GM23338 (cell line): Measurements from ENCODE around the gene ARHGEF17. TPM values are rescaled to one million over a fixed set of nuclear protein-coding genes. Genes with fewer than 3 reads are reported as not detected.

Experiments used
- ATAC-seq: fragments of 200-7000 bp; cut with Tn5 transposase; 3 replicates; pipeline ENCODE4 v1.9.1; 2020
- DNase-seq: peaks from one replicate; pipeline ENCODE4 v3.0.0-alpha.2; 2015; ENCODE audit warnings: low spot score
- H2AFZ ChIP-seq: fragments of 200-600 bp; sonication (generic); 2 replicates; pipeline ENCODE4 v1.8.0; 2016; ENCODE audit warnings: antibody characterized with exemption, mild to moderate bottlenecking, moderate library complexity
- H3F3A ChIP-seq: fragments of 200-600 bp; sonication (generic); replicated peaks from 2 replicates; pipeline ENCODE4 v1.8.0; 2017; ENCODE audit warnings: antibody characterized with exemption, mixed run types, low read depth
- H3K27ac ChIP-seq: fragments of 200-600 bp; sonication (generic); 2 replicates; pipeline ENCODE4 v1.6.1; 2016; ENCODE audit warnings: low read depth
- H3K27me3 ChIP-seq: fragments of 200-600 bp; sonication (generic); 2 replicates; pipeline ENCODE4 v1.8.0; 2016; ENCODE audit warnings: mild to moderate bottlenecking, mixed run types, moderate library complexity; ENCODE audit not compliant: insufficient read depth
- H3K36me3 ChIP-seq: fragments of 200-600 bp; sonication (generic); 2 replicates; pipeline ENCODE4 v1.8.0; 2016; ENCODE audit warnings: mild to moderate bottlenecking; ENCODE audit not compliant: insufficient read depth
- H3K4me1 ChIP-seq: fragments of 200-600 bp; sonication (generic); 2 replicates; pipeline ENCODE4 v1.8.0; 2016; ENCODE audit warnings: mild to moderate bottlenecking, moderate library complexity; ENCODE audit not compliant: insufficient read depth
- H3K4me2 ChIP-seq: fragments of 200-600 bp; sonication (generic); 2 replicates; pipeline ENCODE4 v1.7.1; 2017; ENCODE audit warnings: mixed run types
- H3K4me3 ChIP-seq: fragments of 200-600 bp; sonication (generic); 2 replicates; pipeline ENCODE4 v1.6.1; 2016; ENCODE audit warnings: mixed run types
- H3K79me2 ChIP-seq: fragments of 200-600 bp; sonication (generic); replicated peaks from 2 replicates; pipeline ENCODE4 v1.8.0; 2017; ENCODE audit warnings: mild to moderate bottlenecking; ENCODE audit not compliant: insufficient read depth
- H3K9me2 ChIP-seq: fragments of 200-600 bp; sonication (generic); 2 replicates; pipeline ENCODE4 v1.8.0; 2017; ENCODE audit not compliant: insufficient read depth
- H4K20me1 ChIP-seq: fragments of 200-600 bp; sonication (generic); replicated peaks from 2 replicates; pipeline ENCODE4 v1.8.0; 2017; ENCODE audit warnings: mild to moderate bottlenecking; ENCODE audit not compliant: insufficient read depth
- H3K27ac Mint-ChIP-seq: 2 replicates; pipeline ENCODE4 v1.8.0; 2020; ENCODE audit warnings: inconsistent platforms, mild to moderate bottlenecking, moderate library complexity, mixed read lengths
- H3K27me3 Mint-ChIP-seq: 3 replicates; pipeline ENCODE4 v1.8.0; 2022; ENCODE audit warnings: low read depth, mild to moderate bottlenecking, moderate library complexity, mixed read lengths, inconsistent platforms; ENCODE audit not compliant: insufficient read depth, poor library complexity
- H3K36me3 Mint-ChIP-seq: 3 replicates; pipeline ENCODE4 v1.8.0; 2021; ENCODE audit warnings: low read depth, mild to moderate bottlenecking, inconsistent platforms, moderate library complexity, mixed read lengths
- H3K4me1 Mint-ChIP-seq: 3 replicates; pipeline ENCODE4 v1.8.0; 2020; ENCODE audit warnings: mild to moderate bottlenecking, inconsistent platforms, mixed read lengths
- H3K4me3 Mint-ChIP-seq: 3 replicates; pipeline ENCODE4 v1.8.0; 2021; ENCODE audit warnings: moderate library complexity, mild to moderate bottlenecking, inconsistent platforms, mixed read lengths
- H3K9me3 Mint-ChIP-seq: 3 replicates; pipeline ENCODE4 v1.8.0; 2020; ENCODE audit warnings: moderate library complexity, mild to moderate bottlenecking, inconsistent platforms, mixed read lengths
- EZH2phosphoT487 ChIP-seq: fragments of 200-600 bp; sonication (generic); IDR thresholded peaks from one replicate; pipeline ENCODE4 v1.8.1; 2018; ENCODE audit warnings: antibody characterized with exemption; ENCODE audit not compliant: unreplicated experiment
- POLR2AphosphoS5 ChIP-seq: IDR thresholded peaks from 2 replicates; pipeline ENCODE4 v1.6.1; 2016; ENCODE audit warnings: antibody characterized with exemption, low read depth
- REST ChIP-seq: IDR thresholded peaks from one replicate; pipeline ENCODE4 v1.6.1; 2018; ENCODE audit warnings: antibody characterized with exemption; ENCODE audit not compliant: unreplicated experiment
- STAT1 ChIP-seq: IDR thresholded peaks from one replicate; pipeline ENCODE4 v1.6.1; 2016; ENCODE audit warnings: antibody characterized with exemption; ENCODE audit not compliant: unreplicated experiment
- ZNF114 ChIP-seq: fragments of 250-450 bp; sonication (Bioruptor Pico); IDR thresholded peaks from 2 replicates; pipeline ENCODE4 v1.5.0; 2020; ENCODE audit warnings: mild to moderate bottlenecking, moderate library complexity
- ZNF462 ChIP-seq: fragments of 250-450 bp; sonication (Bioruptor Pico); IDR thresholded peaks from 2 replicates; pipeline ENCODE4 v1.5.0; 2020; ENCODE audit warnings: mild to moderate bottlenecking, moderate library complexity
- polyA plus RNA-seq: library from polyadenylated mRNA; unstranded; fragments of >200 nt; fragmentation: Nextera tagmentation; extraction: Ambion mirVana; gene quantifications from 2 replicates; pipeline ENCODE4 v1.2.1, GENCODE V29; 2016
- total RNA-seq: library from RNA; depleted of rRNA; stranded (reverse); fragments of >200 nt; shearing (Covaris generic); gene quantifications from 2 replicates; pipeline ENCODE4 v1.2.3, GENCODE V29; 2014

Gene ARHGEF17
- total and polyA plus RNA-seq, 2 experiments from 2014 or later = 2.9 to 15.0 TPM

- TF ChIP-seq ZNF462 = no peak
These were observed 71.3 kb downstream of the ARHGEF17 start (continued) for GRCh38 chr11:73379189-73379880.

GRCh38 chr11:73380331-73380730, 72.3 kb downstream of the ARHGEF17 start:
- Mint-ChIP-seq H3K36me3 (no peaks in the 10 kb centered on the region), H3K27me3 (peaks cover 26% of the 10 kb centered on the region), H3K9me3 (no peaks in the 10 kb centered on the region), H3K4me3 (no peak overlapping the region), H3K27ac (no peak overlapping the region), H3K4me1 (peaks cover 27% of the 10 kb centered on the region)
- Histone ChIP-seq H3F3A (no peaks in the 10 kb centered on the region), H3K9me2 (no peaks in the 10 kb centered on the region), H3K4me2 (no peak overlapping the region), H2AFZ (no peak overlapping the region), H3K4me3 (no peak overlapping the region), H3K27me3 (peaks cover 13% of the 10 kb centered on the region; the same call in 1 of the 2 replicates), H3K79me2 (no peaks in the 10 kb centered on the region; the same call in 1 of the 2 replicates), H3K36me3 (no peaks in the 10 kb centered on the region), H4K20me1 (peaks cover 2% of the 10 kb centered on the region; the same call in 1 of the 2 replicates), H3K4me1 (peaks cover 6% of the 10 kb centered on the region), H3K27ac (no peak overlapping the region)
- TF ChIP-seq ZNF114 (no peak), EZH2phosphoT487 (no peak), STAT1 (no peak), REST (no peak), POLR2AphosphoS5 (no peak)
- ATAC-seq = no peak
- DNase-seq = no peak
